NCI-H128 (cell line): ENCODE measurements around the gene ATXN10.
"Not testable (repeated sequence)": the region's sequence is repeated elsewhere in the genome, so short reads cannot be mapped to it uniquely, and the experiment has no call there.

Experiments used
- DNase-seq: peaks from one replicate; lab custom pipeline; 2025; ENCODE audit not compliant: unreplicated experiment; lab: John Stamatoyannopoulos, UW

The ATXN10 gene

DNA sequence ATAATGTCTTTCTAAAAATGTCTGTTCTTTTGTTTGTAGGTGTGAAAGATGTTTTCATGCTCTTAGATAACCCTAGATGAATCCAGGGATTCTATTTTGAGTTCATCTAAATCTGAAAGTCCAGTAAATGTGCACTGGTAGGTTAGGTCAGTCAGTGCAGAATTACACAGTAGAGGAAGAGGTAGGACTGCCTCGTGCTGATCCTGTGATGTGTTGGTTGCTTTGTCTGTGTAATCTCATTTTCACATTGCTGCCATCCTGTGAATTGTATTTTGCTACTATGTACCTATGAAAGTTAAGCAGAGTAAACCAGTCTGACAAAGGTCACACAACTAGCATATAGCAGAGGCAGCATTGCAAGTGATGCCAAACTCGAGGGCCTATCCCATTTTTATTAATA is 36.5 kb downstream of the ATXN10 start:
- no peak for DNase-seq

DNA sequence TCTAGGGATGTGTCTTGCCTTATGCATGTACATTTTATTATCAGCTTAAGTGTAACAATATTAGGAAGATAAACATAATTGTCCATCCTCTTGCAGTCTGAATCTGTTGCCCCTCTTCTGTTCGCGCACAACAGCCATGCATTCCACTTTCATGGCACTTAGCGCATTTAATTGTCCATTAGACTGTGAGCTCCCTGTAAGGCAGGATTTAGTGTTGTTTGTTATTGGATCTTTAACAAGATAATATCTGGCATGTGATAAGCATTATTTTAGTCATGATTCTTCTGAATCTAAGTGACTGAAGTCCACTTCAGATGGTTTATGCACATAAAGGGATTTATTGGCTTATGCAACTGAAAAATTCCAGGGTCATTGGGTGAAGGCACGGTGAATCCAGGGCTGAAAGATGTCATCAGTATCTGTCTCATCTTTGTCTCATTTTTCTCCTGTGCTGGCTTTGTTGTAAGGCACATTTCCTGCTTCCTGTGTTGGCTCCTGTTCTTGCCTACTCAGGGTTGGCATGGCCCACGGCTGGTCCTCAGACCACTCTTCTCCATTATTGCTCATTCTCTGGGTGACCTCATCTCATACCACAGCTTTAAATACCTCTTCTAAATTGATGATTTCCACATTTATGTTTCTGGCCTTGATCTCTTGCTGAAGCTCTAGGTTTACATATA is 37.6 kb downstream of the ATXN10 start:
- DNase-seq = no peak

DNA sequence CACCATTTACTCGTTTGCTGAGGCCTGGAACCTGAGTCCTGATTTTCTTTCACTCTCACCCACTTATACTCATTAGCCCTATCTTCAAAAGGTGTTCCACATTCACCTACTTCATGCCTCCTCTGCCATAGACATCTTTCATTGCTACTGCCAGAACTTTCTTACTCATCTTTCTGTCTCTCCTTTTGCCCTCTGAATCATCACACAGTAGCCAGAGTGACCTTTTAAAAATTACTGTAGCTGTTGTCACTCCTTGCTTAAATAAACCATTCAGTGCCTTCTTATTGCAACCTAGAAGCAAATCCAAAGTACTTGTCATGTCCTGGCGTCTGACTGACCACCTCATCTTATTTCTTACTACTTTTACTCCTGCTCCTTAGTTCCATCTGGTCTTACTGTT is 38.2 kb downstream of the ATXN10 start:
- DNase-seq = no peak

- DNase-seq = no peak
These were observed 38.8 kb downstream of the ATXN10 start for GRCh38 chr22:45710469-45710868.

- not testable (repeated sequence) for DNase-seq
These were observed 42.8 kb downstream of the ATXN10 start for GRCh38 chr22:45714390-45714789.

DNA sequence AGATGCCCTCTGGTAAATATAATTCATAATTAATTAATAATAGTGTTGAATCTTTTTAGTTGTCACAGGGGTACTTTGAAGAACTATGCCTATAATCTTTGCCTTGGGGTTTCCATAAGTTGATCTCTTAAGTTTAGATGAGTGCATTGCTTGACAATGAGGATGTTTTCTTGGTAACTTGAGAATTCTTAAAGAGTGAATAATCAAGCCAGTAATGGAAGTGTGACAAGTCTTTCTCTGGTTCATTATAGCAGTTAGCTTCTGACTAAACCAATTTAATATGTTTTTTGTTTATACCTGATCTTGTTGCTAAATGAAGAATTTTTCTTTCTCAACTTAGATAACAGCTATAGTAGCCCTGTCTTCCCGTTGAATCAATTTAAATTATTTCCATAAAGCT is 46.2 kb downstream of the ATXN10 start:
- no peak for DNase-seq

DNA sequence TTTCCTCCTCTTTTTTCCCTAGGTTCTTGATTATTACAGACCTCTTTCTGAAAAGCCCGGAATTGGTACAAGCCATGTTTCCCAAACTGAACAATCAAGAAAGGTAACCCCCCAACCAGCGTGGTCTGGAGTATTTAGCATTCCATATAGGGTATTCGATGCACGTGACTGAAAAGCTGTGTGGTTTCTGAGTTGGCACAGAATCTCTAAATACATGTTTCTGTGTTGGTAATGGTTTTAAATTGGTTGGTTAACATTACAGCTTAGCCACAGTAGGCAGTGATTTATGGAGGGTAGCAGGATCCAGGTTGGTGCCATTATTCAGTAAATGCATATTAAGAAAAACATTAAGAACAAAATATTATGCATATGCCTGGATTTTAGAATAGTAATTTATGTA is 46.8 kb downstream of the ATXN10 start:
- DNase-seq = no peak

DNA sequence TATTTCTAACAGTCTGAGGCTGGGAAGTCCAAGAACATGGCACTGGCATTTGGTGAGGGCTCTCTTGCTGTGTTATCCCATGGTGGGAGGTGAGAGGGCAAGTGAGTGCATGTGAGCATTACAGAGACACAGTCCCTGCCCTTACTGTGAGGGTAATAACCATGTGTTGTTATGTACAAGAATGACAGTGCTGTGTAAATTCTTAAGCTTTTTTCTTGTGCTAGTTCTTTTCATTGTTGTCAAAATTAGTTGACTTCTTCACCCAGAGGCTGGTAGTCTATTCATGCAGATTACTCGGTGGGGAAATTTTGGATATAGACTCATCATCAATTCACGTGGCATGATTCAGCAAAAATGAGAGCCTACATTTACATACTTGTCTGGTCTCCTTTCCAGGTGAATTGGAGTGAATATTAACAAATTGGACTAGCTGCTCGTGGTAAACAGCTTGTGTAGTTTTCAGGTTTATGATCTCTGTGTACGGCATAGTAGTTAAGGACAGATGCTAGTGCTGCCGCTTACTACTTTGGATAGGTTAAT is 49.3 kb downstream of the ATXN10 start:
- no peak for DNase-seq

- no peak for DNase-seq
These were observed 50.4 kb downstream of the ATXN10 start for GRCh38 chr22:45722006-45722405.

DNA sequence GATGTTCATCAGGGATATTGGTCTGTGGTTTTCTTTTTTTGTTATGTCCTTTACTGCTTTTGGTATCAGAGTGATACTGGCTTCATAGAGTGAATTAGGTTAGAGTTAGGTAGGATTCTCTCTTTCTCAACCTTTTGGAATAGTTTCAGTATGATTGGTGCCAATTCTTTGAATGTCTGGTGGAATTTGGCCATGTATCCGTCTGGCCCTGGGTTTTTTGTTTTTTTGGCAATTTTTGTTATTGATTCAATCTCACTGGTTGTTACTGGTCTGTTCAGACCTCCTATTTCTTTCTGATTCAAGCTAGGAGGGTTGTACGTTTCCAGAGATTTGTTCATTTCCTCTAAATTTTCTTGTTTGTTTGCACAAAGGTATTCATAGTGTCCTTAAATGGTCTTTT is 54.4 kb downstream of the ATXN10 start:
- no peak for DNase-seq

- no peak for DNase-seq
These were observed 59.6 kb downstream of the ATXN10 start for GRCh38 chr22:45731041-45731797.

GRCh38 chr22:45731798-45732495 is 60.3 kb downstream of the ATXN10 start:
- DNase-seq = no peak

DNA sequence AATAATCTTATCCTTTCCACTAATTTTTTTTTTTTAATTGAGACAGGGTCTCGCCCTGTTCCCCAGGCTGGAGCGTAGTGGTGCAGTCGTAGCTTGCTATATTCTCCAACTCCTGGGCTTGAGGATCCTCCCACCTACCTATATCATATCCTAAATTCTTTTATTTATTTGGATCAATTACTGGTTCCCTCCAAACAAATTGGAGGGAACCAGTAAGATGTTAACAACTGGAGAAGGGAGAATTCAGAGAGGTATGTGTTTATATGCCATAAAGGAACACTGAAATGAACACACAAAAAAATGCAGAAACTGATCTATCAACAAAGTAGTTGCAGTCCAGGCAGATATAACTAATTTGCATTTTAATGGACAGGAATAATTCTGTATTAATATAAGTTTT is 63.6 kb downstream of the ATXN10 start:
- DNase-seq = no peak

DNA sequence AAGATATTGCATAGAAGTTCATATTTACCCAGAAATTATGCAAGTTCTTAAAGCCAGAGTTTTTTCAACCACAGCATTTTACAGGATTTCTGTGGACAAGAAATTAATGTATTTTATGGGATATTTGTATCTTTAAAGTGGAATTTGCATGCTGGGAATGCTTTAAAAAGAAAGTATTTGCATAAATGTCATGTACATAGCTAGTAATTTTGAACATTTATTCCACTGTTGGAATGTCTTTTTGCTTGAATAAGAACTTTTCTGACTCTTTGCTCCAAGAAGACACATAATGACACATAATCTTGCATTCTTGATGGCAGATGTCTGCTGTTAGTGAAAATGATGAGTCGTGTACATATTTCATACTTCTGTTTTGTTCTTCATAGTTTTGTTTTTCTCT is 66.6 kb downstream of the ATXN10 start:
- DNase-seq = no peak

GRCh38 chr22:45740236-45740635 is 68.6 kb downstream of the ATXN10 start:
- DNase-seq = no peak

- DNase-seq = no peak
These were observed 71.3 kb downstream of the ATXN10 start for GRCh38 chr22:45742866-45743450.

DNA sequence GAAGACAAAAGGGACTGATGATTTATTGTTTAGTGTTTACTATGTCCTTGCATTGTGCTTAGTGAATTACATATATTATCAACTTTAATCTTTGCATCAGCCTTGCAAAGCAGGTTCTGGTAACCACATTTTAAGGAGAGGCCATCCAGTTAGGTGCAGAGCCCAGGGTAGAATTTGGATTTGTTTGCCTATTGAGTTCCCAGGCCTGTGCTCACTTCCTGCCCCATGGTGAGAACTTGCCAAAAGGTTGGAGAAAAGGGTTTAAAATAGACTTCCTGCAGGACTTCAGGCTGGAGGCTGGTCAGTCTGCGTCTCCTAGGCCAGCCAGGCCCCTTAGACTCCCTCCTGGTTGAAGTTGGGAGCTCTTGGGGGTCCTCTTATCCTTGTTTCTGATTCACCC is 72.1 kb downstream of the ATXN10 start:
- no peak for DNase-seq

DNA sequence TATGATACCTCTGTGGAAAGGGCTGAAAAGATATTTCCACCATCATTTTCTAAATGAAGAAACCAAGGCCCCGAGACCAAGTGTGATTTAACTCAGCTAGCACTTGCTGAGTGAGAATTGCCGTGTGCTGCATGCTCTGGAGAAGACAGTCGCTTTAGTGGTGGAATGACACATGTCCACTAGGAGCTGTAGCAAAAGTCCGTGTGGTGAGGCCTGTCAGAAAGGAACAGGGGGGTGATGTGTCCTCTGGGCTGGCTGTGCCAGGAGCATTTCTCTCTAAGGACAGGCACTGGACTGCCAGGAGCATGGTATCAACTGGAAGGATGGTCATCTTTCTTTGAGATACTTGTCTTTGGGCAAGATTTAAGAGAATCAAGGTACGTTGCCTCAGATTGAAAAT is 72.8 kb downstream of the ATXN10 start:
- no peak for DNase-seq

DNA sequence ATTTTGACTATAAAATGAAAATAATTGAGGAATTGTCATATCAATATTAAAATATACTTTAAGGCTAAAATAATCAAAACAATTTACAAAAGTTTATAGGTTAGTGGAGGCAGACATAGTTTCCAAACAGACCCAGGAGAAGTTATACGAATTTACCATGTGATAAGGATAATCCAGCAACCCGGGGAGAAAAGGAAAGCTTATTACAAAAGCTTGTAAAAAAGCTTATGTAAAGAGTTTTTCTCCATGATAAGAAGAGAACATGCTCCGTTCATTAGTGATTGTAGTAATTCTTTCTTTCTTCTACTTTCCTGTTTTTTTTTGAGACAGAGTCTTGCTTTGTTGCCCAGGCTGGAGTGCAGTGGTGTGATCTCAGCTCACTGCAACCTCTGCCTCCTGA is 79.0 kb downstream of the ATXN10 start:
- no peak for DNase-seq

DNA sequence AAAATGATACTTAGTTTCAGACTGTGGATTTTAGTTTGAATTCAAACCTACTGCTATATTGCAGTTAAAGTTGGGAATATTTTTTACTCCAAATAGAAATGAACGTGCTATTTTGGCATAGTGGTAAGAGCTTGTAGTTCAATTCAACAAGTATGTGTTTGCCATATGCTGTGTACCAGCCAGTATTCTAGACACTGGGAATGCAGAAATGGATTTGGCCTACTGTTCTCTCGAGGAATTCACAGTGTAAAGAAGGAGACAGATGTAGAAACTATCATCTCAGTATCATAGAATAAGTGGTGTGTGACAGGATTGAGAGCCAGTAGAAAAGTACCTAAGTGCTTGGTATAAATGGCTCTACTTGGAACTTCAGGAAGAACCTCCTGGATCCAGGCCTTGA is 80.4 kb downstream of the ATXN10 start:
- DNase-seq = no peak

- no peak for DNase-seq
These were observed 83.2 kb downstream of the ATXN10 start for GRCh38 chr22:45754822-45755221.

GRCh38 chr22:45756558-45756957 is 84.9 kb downstream of the ATXN10 start:
- DNase-seq = no peak
